Testis (tissue), 2 donors: Measurements from ENCODE around the gene BCAR3.

Experiments used
- CTCF ChIP-seq, 3 experiments: fragments of 450-650 bp in 2 of 3; fragments of 200-600 bp in 1 of 3; sonication (generic) in 1 of 3; IDR thresholded peaks; one replicate each; pipeline ENCODE4 v1.5.1; 2016 to 2019; ENCODE audit warnings: antibody characterized with exemption in 3 of 3, mild to moderate bottlenecking in 2 of 3, moderate library complexity in 1 of 3
- POLR2A ChIP-seq: fragments of 450-650 bp; IDR thresholded peaks from one replicate; pipeline ENCODE4 v1.6.1; 2017; ENCODE audit warnings: antibody characterized with exemption, mild to moderate bottlenecking, moderate library complexity

- no peak for TF ChIP-seq POLR2A
- no peak for TF ChIP-seq CTCF (IDR thresholded peaks at IDR 0.05)
Observed at GRCh38 chr1:93708734-93709481, 27.3 kb upstream of the BCAR3 start.
